CD4-positive, CD25-positive, alpha-beta regulatory T cell (primary cell): Measurements from ENCODE around the gene ZNF385A. TPM values are rescaled to one million over a fixed set of nuclear protein-coding genes. Genes with fewer than 3 reads are reported as not detected.
A peak's percentile ranks its signal among the peaks of the same experiment; 100 is the strongest.

ENCODE experiments used
- ATAC-seq, 2 donors: fragments of 150-1000 bp; cut with Tn5 transposase; one replicate each; pipeline ENCODE4 v1.10.0; 2021; ENCODE audit warnings: low read depth in 2 of 2, moderate number of reproducible peaks in 2 of 2, moderate library complexity in 1 of 2
- DNase-seq, 3 donors: peaks; one replicate each; pipeline versions ENCODE4 v3.0.0 to v3.0.0-alpha.2; 2012 to 2022; ENCODE audit warnings: mixed read lengths in 1 of 3
- H3K27ac ChIP-seq: one replicate; pipeline ENCODE4 v1.7.0; 2013; ENCODE audit warnings: mild to moderate bottlenecking, low read length; ENCODE audit not compliant: insufficient read depth, poor library complexity, severe bottlenecking
- H3K27me3 ChIP-seq: one replicate; pipeline ENCODE4 v1.7.0; 2013; ENCODE audit warnings: low read length; ENCODE audit not compliant: control insufficient read depth, insufficient read depth
- H3K36me3 ChIP-seq: one replicate; pipeline ENCODE4 v1.7.0; 2013; ENCODE audit warnings: mild to moderate bottlenecking, low read length, moderate library complexity; ENCODE audit not compliant: control insufficient read depth, insufficient read depth
- H3K4me1 ChIP-seq: 2 replicates; pipeline ENCODE4 v1.7.0; 2013; ENCODE audit warnings: mild to moderate bottlenecking, low read length; ENCODE audit not compliant: insufficient read depth, control insufficient read depth, poor library complexity, severe bottlenecking
- H3K4me3 ChIP-seq: one replicate; pipeline ENCODE4 v1.7.0; 2013; ENCODE audit warnings: low read depth, mild to moderate bottlenecking, low read length, moderate library complexity
- H3K9me3 ChIP-seq, 2 experiments: 1 replicate in 1 of 2; 2 replicates in 1 of 2; pipeline ENCODE4 v1.7.0; 2013; ENCODE audit warnings: low read length in 2 of 2, mild to moderate bottlenecking in 1 of 2, moderate library complexity in 1 of 2; ENCODE audit not compliant: control insufficient read depth in 2 of 2
- H3K27ac Mint-ChIP-seq, 3 donors: one replicate each; pipeline ENCODE4 v1.8.0; 2020 to 2022; ENCODE audit warnings: mild to moderate bottlenecking in 3 of 3, mixed read lengths in 3 of 3, moderate library complexity in 2 of 3
- H3K27me3 Mint-ChIP-seq: one replicate; pipeline ENCODE4 v1.8.0; 2022; ENCODE audit warnings: mild to moderate bottlenecking, mixed read lengths
- H3K36me3 Mint-ChIP-seq: one replicate; pipeline ENCODE4 v1.8.0; 2020; ENCODE audit warnings: mixed read lengths
- H3K4me1 Mint-ChIP-seq, 4 donors: one replicate each; pipeline ENCODE4 v1.8.0; 2020 to 2022; ENCODE audit warnings: mixed read lengths in 4 of 4, mild to moderate bottlenecking in 1 of 4
- H3K4me3 Mint-ChIP-seq, 4 donors: one replicate each; pipeline ENCODE4 v1.8.0; 2020 to 2022; ENCODE audit warnings: mild to moderate bottlenecking in 4 of 4, mixed read lengths in 4 of 4, moderate library complexity in 3 of 4
- H3K9me3 Mint-ChIP-seq, 7 donors: one replicate each; pipeline ENCODE4 v1.8.0; 2020 to 2022; ENCODE audit warnings: mixed read lengths in 7 of 7, mild to moderate bottlenecking in 3 of 7, moderate library complexity in 2 of 7
- polyA plus RNA-seq, 4 donors: library from polyadenylated mRNA; unstranded; fragments of 300-500 nt; fragmentation: Illumina TruSeq; gene quantifications; one replicate each; pipeline ENCODE4 v1.2.3, GENCODE V29; 2021
- total RNA-seq: library from RNA; stranded (reverse); gene quantifications from one replicate; pipeline ENCODE4 v1.2.3, GENCODE V29; 2022

The ZNF385A gene
- total and polyA plus RNA-seq, 5 donors from 2014 or later = 0.14 to 0.86 (median 0.17) TPM; not detected in 2

DNA sequence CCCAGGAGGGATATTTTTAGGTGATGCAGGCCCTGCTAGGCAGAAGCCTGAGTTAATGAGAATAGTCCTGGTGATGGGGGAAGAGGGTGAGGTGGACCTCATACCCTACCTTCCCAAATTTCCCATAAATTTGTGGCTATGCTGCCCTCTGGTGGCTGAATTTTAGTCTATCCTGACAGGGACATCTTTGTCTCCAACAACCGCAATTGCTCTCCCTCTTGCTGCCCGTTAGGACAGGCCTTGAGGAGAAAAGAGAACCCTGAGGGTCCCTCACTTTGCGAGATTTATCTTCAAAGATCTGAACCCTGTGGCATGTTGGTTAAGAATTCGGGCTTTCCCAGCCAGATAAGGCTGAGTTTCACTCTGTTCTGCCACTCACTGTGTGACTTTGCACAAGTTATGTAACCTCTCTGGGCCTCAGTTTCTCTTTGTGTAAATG is 9.8 kb upstream of the ZNF385A start:
- H3K27me3 ChIP-seq = no peaks in the 10 kb centered on the region
- H3K4me1 ChIP-seq = peaks cover 14% of the 10 kb centered on the region
- DNase-seq (peak in 1 of 3 donors; percentile 41), ATAC-seq (no peak)
- Mint-ChIP-seq H3K27me3 (no peaks in the 10 kb centered on the region), H3K27ac (peak overlapping the region in 1 of 3 donors; percentile 67), H3K4me3 (peak overlapping the region in 1 of 4 donors; percentile 16), H3K4me1 (peaks cover 0 to 37% (median 13%) of the 10 kb centered on the region in 4 donors), H3K9me3 (no peaks in the 10 kb centered on the region), H3K36me3 (peaks cover 30% of the 10 kb centered on the region)
- no peak overlapping the region for H3K4me3 ChIP-seq
- H3K27ac ChIP-seq = no peak overlapping the region
- peaks cover 41% of the 10 kb centered on the region for H3K36me3 ChIP-seq
- no peaks in the 10 kb centered on the region for H3K9me3 ChIP-seq

DNA sequence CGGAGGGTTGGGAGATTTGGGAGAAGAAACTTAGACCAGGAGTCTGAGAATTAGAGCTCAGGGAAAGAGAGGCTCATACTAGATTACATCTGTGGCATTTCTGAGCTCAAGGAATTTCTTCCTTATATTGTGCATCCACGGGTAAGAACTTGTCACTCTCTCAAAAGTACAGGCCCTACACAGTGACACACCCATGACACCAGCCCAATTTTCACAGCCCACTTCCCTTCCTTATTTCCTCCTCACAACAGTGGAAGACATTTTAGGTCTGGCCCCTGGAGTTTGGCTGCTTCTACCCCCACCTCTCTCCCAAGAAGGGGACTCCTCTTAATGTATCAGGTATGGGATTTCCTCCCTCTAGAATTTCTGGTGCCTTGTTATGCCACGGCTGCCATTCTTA is 9.2 kb upstream of the ZNF385A start:
- Mint-ChIP-seq H3K4me3 (peak overlapping the region in 2 of 4 donors; percentile 16 to 17), H3K4me1 (peaks cover 0 to 35% (median 12%) of the 10 kb centered on the region in 4 donors), H3K27me3 (no peaks in the 10 kb centered on the region), H3K9me3 (no peaks in the 10 kb centered on the region), H3K36me3 (peaks cover 27% of the 10 kb centered on the region), H3K27ac (peak overlapping the region in 1 of 3 donors; percentile 67)
- no peaks in the 10 kb centered on the region for H3K27me3 ChIP-seq
- H3K4me3 ChIP-seq = no peak overlapping the region
- H3K9me3 ChIP-seq = no peaks in the 10 kb centered on the region
- H3K36me3 ChIP-seq = peaks cover 39% of the 10 kb centered on the region
- ATAC-seq = no peak
- no peak for DNase-seq
- peaks cover 14% of the 10 kb centered on the region for H3K4me1 ChIP-seq
- H3K27ac ChIP-seq = no peak overlapping the region

DNA sequence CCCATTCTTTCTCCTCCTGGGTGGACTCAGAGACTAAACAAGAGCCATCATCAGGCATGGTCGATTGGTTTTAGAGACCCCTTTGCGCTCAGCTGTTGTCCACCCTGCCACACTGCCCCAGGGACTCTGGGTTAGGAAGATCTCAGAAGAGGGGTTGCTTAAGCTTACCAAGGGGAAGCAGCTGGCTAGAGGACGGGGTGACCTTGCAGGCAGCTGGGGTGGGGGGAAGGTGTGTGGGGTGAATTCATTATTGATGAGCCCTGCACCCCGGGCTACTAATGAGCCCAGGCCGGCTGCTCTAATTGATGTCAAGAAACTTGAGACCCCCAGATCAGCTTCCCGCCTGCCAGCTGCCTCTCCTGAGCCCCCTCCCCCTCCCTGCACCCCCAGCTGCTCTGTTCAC is 8.7 kb upstream of the ZNF385A start:
- Mint-ChIP-seq H3K4me3 (peak overlapping the region in 1 of 4 donors; percentile 62), H3K4me1 (peaks cover 0 to 34% (median 12%) of the 10 kb centered on the region in 4 donors), H3K27me3 (no peaks in the 10 kb centered on the region), H3K9me3 (no peaks in the 10 kb centered on the region), H3K27ac (peak overlapping the region in 1 of 3 donors; percentile 69), H3K36me3 (peaks cover 23% of the 10 kb centered on the region)
- no peak for DNase-seq
- H3K27ac ChIP-seq = no peak overlapping the region
- H3K9me3 ChIP-seq = no peaks in the 10 kb centered on the region
- peaks cover 14% of the 10 kb centered on the region for H3K4me1 ChIP-seq
- H3K4me3 ChIP-seq = no peak overlapping the region
- no peaks in the 10 kb centered on the region for H3K27me3 ChIP-seq
- peaks cover 35% of the 10 kb centered on the region for H3K36me3 ChIP-seq
- ATAC-seq = no peak

DNA sequence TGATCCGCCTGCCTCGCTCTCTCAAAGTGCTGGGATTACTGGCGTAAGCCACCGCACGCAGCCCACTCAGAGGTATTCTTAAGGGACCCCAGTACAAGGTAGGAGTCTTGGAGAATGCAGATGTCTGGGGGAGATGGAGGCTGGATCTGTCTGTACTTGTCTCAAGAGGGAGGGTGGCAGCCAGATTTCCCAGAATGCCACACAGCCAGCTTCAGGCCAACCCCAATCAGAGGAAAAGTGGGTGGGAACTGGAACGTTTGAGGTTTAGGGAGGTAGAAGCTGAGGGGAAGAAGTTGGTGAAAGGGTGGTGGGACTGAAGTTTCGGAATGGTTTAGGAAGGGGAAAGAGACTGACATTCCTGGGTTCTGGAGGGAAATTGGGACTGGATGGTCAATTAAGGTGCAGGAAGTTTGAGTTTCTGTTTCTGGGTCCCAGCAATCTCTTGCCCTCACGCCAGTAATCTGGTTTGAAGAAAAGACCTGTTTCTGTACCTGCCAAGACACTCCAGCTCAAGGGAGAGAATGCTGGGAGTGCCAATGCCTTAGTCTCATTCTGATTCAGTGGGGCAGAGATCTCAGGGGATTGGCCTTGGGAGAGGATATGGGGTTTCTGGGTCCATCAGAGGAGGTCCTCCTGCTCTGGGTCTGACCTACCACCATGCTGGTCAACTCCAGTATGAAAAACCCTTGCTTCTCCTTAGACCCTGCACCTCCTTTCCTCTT is 8.1 kb upstream of the ZNF385A start:
- Mint-ChIP-seq H3K9me3 (no peaks in the 10 kb centered on the region), H3K4me3 (peak overlapping the region in 1 of 4 donors; percentile 41), H3K27me3 (no peaks in the 10 kb centered on the region), H3K36me3 (peaks cover 20% of the 10 kb centered on the region), H3K27ac (peak overlapping the region in 2 of 3 donors; percentile 32 to 69), H3K4me1 (peaks cover 0 to 34% (median 13%) of the 10 kb centered on the region in 4 donors)
- DNase-seq (no peak), ATAC-seq (no peak)
- Histone ChIP-seq H3K4me3 (no peak overlapping the region), H3K27me3 (no peaks in the 10 kb centered on the region), H3K4me1 (peaks cover 14% of the 10 kb centered on the region), H3K27ac (no peak overlapping the region), H3K9me3 (no peaks in the 10 kb centered on the region), H3K36me3 (peaks cover 31% of the 10 kb centered on the region)

DNA sequence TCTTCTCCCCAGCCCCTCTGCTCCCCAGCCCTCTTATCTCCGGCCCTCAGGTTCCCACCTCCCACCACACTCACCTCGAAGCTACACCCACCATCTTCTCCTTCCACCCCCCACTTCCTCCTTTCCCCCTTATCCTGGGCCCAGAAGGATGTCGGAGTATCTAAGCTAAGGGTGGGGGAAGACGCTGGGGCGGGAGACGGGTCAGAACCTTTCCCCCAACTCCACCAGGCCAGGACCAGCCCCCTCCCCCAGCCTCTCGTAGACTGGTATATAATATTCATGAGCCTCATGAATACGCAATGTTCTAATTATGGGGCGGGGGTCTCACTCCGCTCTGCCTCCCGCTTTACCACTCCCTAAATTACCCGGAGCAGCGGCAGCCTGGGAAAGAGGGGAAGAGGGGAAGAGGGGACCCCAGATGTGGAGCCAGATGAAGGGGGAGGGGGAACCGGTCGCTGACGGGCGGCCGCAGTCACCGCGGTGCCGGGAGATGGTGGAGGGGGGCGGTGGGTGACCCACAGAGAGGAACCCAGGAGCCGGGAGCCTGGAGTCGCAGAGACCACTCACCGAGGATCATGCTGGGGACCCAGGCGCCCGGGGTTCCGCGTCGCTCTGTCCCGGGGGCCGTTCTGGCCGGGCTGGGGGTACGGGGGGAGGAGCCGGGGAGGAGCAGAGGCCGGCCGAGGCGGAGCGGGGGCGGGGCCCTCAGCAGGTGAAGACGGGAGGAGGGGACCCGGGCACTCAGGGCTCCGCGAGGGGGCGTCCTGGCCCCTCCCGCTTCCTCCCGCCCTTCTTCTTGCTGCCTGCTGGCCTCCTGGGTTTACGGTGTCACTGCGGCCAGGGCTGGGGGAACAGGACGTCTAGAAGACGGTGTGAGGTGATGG is 6.4 kb upstream of the ZNF385A start:
- ATAC-seq (peak; percentile 68 to 84), DNase-seq (peak; percentile 62 to 68 (median 64))
- Histone ChIP-seq H3K36me3 (peaks cover 15% of the 10 kb centered on the region), H3K4me3 (no peak overlapping the region), H3K9me3 (no peaks in the 10 kb centered on the region), H3K27ac (no peak overlapping the region), H3K27me3 (no peaks in the 10 kb centered on the region), H3K4me1 (peaks cover 14% of the 10 kb centered on the region)
- Mint-ChIP-seq H3K4me1 (peaks cover 0 to 36% (median 12%) of the 10 kb centered on the region in 4 donors), H3K36me3 (peaks cover 10% of the 10 kb centered on the region), H3K4me3 (peak overlapping the region in 3 of 4 donors; percentile 78 to 84 (median 83)), H3K9me3 (no peaks in the 10 kb centered on the region), H3K27ac (no peak overlapping the region), H3K27me3 (no peaks in the 10 kb centered on the region)

DNA sequence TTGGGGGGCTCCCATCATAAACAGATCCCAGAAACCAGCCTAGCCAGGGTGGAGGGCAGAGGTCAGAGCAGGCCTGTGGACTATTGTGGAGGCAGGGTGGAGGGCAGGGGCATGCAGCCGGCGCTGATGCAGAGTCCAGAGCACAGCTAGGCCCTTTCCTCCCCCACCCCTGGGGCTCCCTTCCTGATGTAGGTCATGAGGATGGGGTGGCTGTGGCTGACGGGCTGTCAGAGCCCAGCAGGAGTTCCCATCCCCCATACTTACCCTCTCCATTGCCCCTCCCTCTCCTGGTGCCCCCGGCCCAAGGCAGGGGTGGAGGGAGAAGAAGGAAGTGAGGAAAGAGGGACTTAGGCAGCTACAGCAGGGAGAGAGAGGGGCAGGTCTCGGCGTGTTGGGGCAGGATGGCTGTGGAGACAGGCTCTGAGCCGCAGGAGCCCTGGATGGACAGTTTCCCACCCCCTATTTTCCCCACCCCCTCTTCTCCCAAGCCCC is 5.7 kb upstream of the ZNF385A start:
- peaks cover 10% of the 10 kb centered on the region for H3K36me3 Mint-ChIP-seq
- H3K27ac Mint-ChIP-seq = peak overlapping the region in 1 of 3 donors; percentile 83
- Histone ChIP-seq H3K27me3 (no peaks in the 10 kb centered on the region), H3K9me3 (no peaks in the 10 kb centered on the region), H3K4me1 (peaks cover 14% of the 10 kb centered on the region), H3K36me3 (peaks cover 10% of the 10 kb centered on the region), H3K27ac (no peak overlapping the region), H3K4me3 (no peak overlapping the region)
- H3K4me3 Mint-ChIP-seq = peak overlapping the region in 2 of 4 donors; percentile 29 to 81
- no peak for DNase-seq
- ATAC-seq = no peak
- H3K27me3 Mint-ChIP-seq = no peaks in the 10 kb centered on the region
- H3K9me3 Mint-ChIP-seq = no peaks in the 10 kb centered on the region
- peaks cover 0 to 36% (median 12%) of the 10 kb centered on the region in 4 donors for H3K4me1 Mint-ChIP-seq

DNA sequence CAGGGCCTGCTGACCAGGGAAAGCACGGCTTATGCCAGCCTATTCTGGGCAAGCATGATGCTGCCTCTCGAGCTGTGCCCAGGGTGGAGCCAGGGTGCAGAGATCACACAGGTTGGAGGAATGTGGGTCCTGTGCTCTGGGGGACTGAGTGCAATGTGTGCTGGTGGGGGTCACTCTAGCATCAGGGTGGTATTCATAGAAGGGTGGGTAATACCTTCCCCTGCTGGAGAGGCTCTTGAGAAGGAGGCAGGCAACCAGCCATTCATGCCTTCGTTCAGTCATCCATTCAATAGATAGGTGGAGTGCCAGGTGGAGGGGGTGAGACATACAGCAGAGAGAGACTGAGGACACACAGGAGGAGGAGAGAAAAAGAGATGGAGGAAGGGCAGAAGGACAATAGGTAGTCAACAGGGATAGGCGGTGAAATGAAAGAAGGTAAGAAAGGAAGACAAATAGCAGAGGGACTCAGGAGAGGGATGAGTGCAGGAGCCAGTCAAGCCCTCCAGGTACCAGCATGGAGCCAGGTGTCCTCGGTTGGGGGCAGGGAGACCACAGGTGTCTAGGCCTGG is 5.2 kb upstream of the ZNF385A start:
- no peak overlapping the region for H3K4me3 ChIP-seq
- peaks cover 5% of the 10 kb centered on the region for H3K36me3 Mint-ChIP-seq
- DNase-seq (no peak), ATAC-seq (no peak)
- H3K9me3 ChIP-seq = no peaks in the 10 kb centered on the region
- no peaks in the 10 kb centered on the region for H3K27me3 ChIP-seq
- no peaks in the 10 kb centered on the region for H3K27me3 Mint-ChIP-seq
- H3K4me3 Mint-ChIP-seq = peak overlapping the region in 3 of 4 donors; percentile 10 to 81 (median 29)
- H3K4me1 Mint-ChIP-seq = peaks cover 0 to 35% (median 10%) of the 10 kb centered on the region in 4 donors
- H3K4me1 ChIP-seq = peaks cover 14% of the 10 kb centered on the region
- peaks cover 5% of the 10 kb centered on the region for H3K36me3 ChIP-seq
- no peak overlapping the region for H3K27ac ChIP-seq
- H3K27ac Mint-ChIP-seq = peak overlapping the region in 1 of 3 donors; percentile 83
- H3K9me3 Mint-ChIP-seq = no peaks in the 10 kb centered on the region
